Measurements from ENCODE around the gene AP4B1.

DNA sequence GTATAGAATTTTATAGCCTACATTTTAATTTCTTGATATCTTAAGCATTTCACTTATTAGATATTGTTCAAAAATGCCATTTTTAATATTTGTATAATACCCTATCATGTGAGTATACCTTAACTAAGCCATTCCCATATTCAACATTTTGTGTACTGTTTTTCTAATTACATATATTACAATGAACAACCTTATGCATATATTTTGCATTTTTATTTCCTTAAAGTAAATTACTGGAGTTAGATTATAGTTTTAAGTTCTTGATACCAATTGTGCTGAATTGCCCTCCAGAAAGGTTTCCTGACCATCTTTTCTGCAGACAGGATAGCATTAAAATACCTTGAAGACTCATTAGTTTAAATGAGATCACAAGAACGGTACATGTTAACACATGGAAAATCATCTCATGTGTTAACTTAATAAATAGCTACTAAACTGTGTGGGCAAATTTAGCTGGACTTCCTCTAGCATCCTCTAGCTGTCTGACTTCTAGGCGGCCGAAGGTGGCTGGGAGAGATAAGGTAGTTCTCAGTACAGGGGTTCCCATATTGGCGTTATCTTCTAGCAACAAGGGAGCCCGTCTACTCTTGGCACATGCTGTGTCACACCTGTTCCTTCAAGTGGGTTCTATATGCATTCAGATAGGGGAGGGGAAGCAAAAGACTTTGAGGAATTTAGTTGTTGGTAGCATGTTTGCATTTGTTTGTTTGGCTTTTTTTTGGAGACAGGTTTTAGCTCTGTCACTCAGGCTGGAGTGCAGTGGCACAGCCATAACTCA, 9.5 kb upstream of the AP4B1 start:
- TF ChIP-seq, protein P1, sequence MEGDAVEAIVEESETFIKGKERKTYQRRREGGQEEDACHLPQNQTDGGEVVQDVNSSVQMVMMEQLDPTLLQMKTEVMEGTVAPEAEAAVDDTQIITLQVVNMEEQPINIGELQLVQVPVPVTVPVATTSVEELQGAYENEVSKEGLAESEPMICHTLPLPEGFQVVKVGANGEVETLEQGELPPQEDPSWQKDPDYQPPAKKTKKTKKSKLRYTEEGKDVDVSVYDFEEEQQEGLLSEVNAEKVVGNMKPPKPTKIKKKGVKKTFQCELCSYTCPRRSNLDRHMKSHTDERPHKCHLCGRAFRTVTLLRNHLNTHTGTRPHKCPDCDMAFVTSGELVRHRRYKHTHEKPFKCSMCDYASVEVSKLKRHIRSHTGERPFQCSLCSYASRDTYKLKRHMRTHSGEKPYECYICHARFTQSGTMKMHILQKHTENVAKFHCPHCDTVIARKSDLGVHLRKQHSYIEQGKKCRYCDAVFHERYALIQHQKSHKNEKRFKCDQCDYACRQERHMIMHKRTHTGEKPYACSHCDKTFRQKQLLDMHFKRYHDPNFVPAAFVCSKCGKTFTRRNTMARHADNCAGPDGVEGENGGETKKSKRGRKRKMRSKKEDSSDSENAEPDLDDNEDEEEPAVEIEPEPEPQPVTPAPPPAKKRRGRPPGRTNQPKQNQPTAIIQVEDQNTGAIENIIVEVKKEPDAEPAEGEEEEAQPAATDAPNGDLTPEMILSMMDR (IDR thresholded peaks at IDR 0.05; ENCODE audit: poor library complexity, severe bottlenecking), result no peak
- TF ChIP-seq EP300 (conservative IDR thresholded peaks at IDR 0.05; ENCODE audit: poor library complexity, severe bottlenecking), result no peak
- no peak for TF ChIP-seq SMC3 (conservative IDR thresholded peaks at IDR 0.05; ENCODE audit: poor library complexity)
- TF ChIP-seq POLR2AphosphoS5 (IDR thresholded peaks at IDR 0.05), result no peak
- TF ChIP-seq TAF1 (IDR thresholded peaks at IDR 0.05; ENCODE audit: low read depth), result no peak

Measured in neural cell (in vitro differentiated cells).